ENCODE data around the gene ILKAP. TPM values are rescaled to one million over a fixed set of nuclear protein-coding genes. Genes with fewer than 3 reads are reported as not detected.
"Not testable (repeated sequence)": the region's sequence is repeated elsewhere in the genome, so short reads cannot be mapped to it uniquely, and the experiment has no call there.

Gene ILKAP
- total RNA-seq, 1 experiment from 2014 or later = 53.4 TPM

DNA sequence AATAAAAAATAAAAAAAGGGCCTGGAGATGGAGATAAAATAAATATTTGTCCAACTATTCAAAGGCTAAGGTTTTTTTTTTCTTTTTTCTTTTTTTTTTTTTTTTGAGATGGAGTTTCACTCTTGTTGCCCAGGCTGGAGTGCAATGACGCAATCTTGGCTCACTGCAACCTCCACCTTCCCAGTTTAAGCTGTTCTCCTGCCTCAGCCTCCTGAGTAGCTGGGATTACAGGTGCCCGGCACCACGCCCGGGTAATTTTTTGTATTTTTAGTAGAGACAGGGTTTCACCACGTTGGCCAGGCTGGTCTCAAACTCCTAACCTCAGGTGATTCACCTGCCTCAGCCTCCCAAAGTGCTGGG lies 32.4 kb downstream of the ILKAP start:
- H3K36me3 ChIP-seq (ENCODE audit: control insufficient read depth in 1 of 2, insufficient read depth in 2 of 2, low read length in 2 of 2) = peaks cover 7 to 36% of the 10 kb centered on the region in 2 experiments; a peak in 3 of 4 replicates
- RAD21 ChIA-PET (ENCODE audit: low non-redundant PET in 1 of 2, low total read pairs in 2 of 2, uncharacterized antibody in 2 of 2, unreplicated experiment in 2 of 2); H3K4me2 ChIP-seq (ENCODE audit: low read length); intact Hi-C loops (cut with micrococcal nuclease); BruUV-seq (replicated peaks); DNase-seq (ENCODE audit: low read depth, low spot score); H3K9me2 ChIP-seq (ENCODE audit: insufficient read depth); H3K79me2 ChIP-seq (ENCODE audit: insufficient read depth, low read length); CTCF ChIA-PET; H4K20me1 ChIP-seq (ENCODE audit: insufficient read depth); H3K27me3 ChIP-seq (ENCODE audit: insufficient read depth, low read length); H3K4me1 ChIP-seq (ENCODE audit: control insufficient read depth in 1 of 2, insufficient read depth in 2 of 2, low read length in 2 of 2); H3K9ac ChIP-seq (ENCODE audit: low read length); H2AFZ ChIP-seq (ENCODE audit: low read depth, low read length, poor library complexity, severe bottlenecking); H3K4me3 ChIP-seq (replicated peaks in 1 of 2; ENCODE audit: low read depth in 1 of 2, low read length in 2 of 2); POLR2A ChIA-PET; ATAC-seq; H3K27ac ChIP-seq (ENCODE audit: low read depth, low read length); H3K9me3 ChIP-seq (ENCODE audit: control insufficient read depth in 1 of 2, insufficient read depth in 1 of 2, low read depth in 1 of 2, low read length in 2 of 2): not testable (repeated sequence)

DNA sequence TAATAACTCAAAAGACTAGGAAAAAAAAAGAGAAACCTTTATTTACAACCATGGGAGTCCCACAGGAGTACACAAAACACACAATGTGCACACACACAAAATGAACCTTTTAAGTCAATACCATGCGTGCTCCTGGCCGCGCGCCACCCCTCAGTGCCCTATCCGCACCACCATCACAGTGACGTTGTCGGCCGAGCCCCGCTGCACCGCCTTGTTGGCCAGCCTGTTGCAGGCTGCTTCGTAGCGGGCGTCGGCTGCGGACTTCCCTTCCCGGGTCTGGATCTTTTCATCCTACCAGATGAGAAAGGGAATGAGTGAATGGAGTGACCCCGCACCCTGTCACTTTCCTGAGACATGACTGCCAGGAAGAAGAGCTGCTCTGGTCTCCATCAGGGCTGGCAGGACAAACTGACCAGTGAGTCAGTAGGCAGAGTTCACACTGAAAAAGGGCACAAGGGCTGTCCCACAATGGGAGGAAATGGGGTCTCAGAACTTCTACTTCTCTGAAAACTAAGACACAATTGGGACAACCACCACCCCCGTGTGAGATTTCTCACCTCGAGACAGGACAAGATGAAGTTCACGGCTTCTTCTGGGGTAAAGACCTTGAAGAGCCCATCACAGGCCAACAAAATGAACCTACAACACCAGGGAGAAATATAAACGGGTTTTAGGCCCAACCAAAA lies 33.0 kb downstream of the ILKAP start:
- Histone ChIP-seq H3K4me3 (replicated peaks in 1 of 2; ENCODE audit: low read depth in 1 of 2, low read length in 2 of 2) (no peak overlapping the region), H3K9me2 (ENCODE audit: insufficient read depth) (no peaks in the 10 kb centered on the region), H3K27ac (ENCODE audit: low read depth, low read length) (no peak overlapping the region), H3K4me1 (ENCODE audit: control insufficient read depth in 1 of 2, insufficient read depth in 2 of 2, low read length in 2 of 2) (0 out of 4 replicates have a peak, but pooled peaks cover 0 to 2% of the 10 kb centered on the region in 2 experiments), H3K79me2 (ENCODE audit: insufficient read depth, low read length) (no peaks in the 10 kb centered on the region), H3K9me3 (ENCODE audit: control insufficient read depth in 1 of 2, insufficient read depth in 1 of 2, low read depth in 1 of 2, low read length in 2 of 2) (no peaks in the 10 kb centered on the region), H2AFZ (ENCODE audit: low read depth, low read length, poor library complexity, severe bottlenecking) (no peak overlapping the region), H3K27me3 (ENCODE audit: insufficient read depth, low read length) (no peaks in the 10 kb centered on the region), H3K36me3 (ENCODE audit: control insufficient read depth in 1 of 2, insufficient read depth in 2 of 2, low read length in 2 of 2) (peaks cover 7 to 33% of the 10 kb centered on the region in 2 experiments; a peak in 3 of 4 replicates), H4K20me1 (ENCODE audit: insufficient read depth) (0 out of 2 replicates have a peak, but pooled peaks cover 9% of the 10 kb centered on the region), H3K4me2 (ENCODE audit: low read length) (no peak overlapping the region), H3K9ac (ENCODE audit: low read length) (no peak overlapping the region)
- no TSS peak for BruUV-seq (replicated peaks)
- DNase-seq (ENCODE audit: low read depth, low spot score) (no peak), ATAC-seq (no peak)
- CTCF ChIA-PET = no interaction called here
- RAD21 ChIA-PET (ENCODE audit: low non-redundant PET in 1 of 2, low total read pairs in 2 of 2, uncharacterized antibody in 2 of 2, unreplicated experiment in 2 of 2) = no interaction called here
- intact Hi-C loops (cut with micrococcal nuclease) = no loop called here
- POLR2A ChIA-PET = no interaction called here
- TF ChIP-seq POLR2AphosphoS5 (IDR thresholded peaks at IDR 0.05; ENCODE audit: low read depth, low read length) (no peak), FOSL1 (IDR thresholded peaks at IDR 0.05; ENCODE audit: low read depth) (no peak), EGR1 (IDR thresholded peaks at IDR 0.05; ENCODE audit: low read depth) (no peak), TCF7L2 (IDR thresholded peaks at IDR 0.05; ENCODE audit: borderline replicate concordance, extremely low read depth, insufficient read depth, insufficient read length) (no peak), POLR2A (IDR thresholded peaks at IDR 0.05; ENCODE audit: borderline replicate concordance, extremely low read depth, insufficient read depth, insufficient read length) (no peak), SRF (IDR thresholded peaks at IDR 0.05; ENCODE audit: low read depth) (no peak), CEBPB (IDR thresholded peaks at IDR 0.05; ENCODE audit: low read depth) (no peak), CBX3 (IDR thresholded peaks at IDR 0.05; ENCODE audit: low read depth) (no peak)
- TF ChIP-seq, protein P1, sequence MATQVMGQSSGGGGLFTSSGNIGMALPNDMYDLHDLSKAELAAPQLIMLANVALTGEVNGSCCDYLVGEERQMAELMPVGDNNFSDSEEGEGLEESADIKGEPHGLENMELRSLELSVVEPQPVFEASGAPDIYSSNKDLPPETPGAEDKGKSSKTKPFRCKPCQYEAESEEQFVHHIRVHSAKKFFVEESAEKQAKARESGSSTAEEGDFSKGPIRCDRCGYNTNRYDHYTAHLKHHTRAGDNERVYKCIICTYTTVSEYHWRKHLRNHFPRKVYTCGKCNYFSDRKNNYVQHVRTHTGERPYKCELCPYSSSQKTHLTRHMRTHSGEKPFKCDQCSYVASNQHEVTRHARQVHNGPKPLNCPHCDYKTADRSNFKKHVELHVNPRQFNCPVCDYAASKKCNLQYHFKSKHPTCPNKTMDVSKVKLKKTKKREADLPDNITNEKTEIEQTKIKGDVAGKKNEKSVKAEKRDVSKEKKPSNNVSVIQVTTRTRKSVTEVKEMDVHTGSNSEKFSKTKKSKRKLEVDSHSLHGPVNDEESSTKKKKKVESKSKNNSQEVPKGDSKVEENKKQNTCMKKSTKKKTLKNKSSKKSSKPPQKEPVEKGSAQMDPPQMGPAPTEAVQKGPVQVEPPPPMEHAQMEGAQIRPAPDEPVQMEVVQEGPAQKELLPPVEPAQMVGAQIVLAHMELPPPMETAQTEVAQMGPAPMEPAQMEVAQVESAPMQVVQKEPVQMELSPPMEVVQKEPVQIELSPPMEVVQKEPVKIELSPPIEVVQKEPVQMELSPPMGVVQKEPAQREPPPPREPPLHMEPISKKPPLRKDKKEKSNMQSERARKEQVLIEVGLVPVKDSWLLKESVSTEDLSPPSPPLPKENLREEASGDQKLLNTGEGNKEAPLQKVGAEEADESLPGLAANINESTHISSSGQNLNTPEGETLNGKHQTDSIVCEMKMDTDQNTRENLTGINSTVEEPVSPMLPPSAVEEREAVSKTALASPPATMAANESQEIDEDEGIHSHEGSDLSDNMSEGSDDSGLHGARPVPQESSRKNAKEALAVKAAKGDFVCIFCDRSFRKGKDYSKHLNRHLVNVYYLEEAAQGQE (IDR thresholded peaks at IDR 0.05; ENCODE audit: low read depth) = no peak
- TF ChIP-seq, protein P2, sequence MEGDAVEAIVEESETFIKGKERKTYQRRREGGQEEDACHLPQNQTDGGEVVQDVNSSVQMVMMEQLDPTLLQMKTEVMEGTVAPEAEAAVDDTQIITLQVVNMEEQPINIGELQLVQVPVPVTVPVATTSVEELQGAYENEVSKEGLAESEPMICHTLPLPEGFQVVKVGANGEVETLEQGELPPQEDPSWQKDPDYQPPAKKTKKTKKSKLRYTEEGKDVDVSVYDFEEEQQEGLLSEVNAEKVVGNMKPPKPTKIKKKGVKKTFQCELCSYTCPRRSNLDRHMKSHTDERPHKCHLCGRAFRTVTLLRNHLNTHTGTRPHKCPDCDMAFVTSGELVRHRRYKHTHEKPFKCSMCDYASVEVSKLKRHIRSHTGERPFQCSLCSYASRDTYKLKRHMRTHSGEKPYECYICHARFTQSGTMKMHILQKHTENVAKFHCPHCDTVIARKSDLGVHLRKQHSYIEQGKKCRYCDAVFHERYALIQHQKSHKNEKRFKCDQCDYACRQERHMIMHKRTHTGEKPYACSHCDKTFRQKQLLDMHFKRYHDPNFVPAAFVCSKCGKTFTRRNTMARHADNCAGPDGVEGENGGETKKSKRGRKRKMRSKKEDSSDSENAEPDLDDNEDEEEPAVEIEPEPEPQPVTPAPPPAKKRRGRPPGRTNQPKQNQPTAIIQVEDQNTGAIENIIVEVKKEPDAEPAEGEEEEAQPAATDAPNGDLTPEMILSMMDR (IDR thresholded peaks at IDR 0.05 in 2 of 3, conservative IDR thresholded peaks at IDR 0.05 in 1 of 3; ENCODE audit: borderline replicate concordance in 1 of 3, insufficient read depth in 1 of 3, low read depth in 2 of 3, low read length in 2 of 3) = no peak
- TF ChIP-seq, protein P3, sequence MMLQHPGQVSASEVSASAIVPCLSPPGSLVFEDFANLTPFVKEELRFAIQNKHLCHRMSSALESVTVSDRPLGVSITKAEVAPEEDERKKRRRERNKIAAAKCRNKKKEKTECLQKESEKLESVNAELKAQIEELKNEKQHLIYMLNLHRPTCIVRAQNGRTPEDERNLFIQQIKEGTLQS (IDR thresholded peaks at IDR 0.05) = no peak
- TF ChIP-seq, protein P4, sequence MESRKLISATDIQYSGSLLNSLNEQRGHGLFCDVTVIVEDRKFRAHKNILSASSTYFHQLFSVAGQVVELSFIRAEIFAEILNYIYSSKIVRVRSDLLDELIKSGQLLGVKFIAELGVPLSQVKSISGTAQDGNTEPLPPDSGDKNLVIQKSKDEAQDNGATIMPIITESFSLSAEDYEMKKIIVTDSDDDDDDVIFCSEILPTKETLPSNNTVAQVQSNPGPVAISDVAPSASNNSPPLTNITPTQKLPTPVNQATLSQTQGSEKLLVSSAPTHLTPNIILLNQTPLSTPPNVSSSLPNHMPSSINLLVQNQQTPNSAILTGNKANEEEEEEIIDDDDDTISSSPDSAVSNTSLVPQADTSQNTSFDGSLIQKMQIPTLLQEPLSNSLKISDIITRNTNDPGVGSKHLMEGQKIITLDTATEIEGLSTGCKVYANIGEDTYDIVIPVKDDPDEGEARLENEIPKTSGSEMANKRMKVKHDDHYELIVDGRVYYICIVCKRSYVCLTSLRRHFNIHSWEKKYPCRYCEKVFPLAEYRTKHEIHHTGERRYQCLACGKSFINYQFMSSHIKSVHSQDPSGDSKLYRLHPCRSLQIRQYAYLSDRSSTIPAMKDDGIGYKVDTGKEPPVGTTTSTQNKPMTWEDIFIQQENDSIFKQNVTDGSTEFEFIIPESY (IDR thresholded peaks at IDR 0.05; ENCODE audit: extremely low read depth, insufficient replicate concordance, low read length) = no peak
